T-helper 1 cell treated with Interleukin-12 subunit alpha and Interleukin-12 subunit beta and Interleukin-4 antibody, amounts not matched to agents 30 ng/mL and 1 ng/mL, for 36 hours (primary cell): ENCODE measurements around the gene SEMA3A. TPM values are rescaled to one million over a fixed set of nuclear protein-coding genes. Genes with fewer than 3 reads are reported as not detected.

Source experiments
- intact Hi-C: fragments of 100-400 bp; cut with micrococcal nuclease; formaldehyde crosslinking; loops from one replicate; pipeline ENCODE4 v1.15.1; 2024
- total RNA-seq: library from RNA; stranded (reverse); gene quantifications from 2 replicates; pipeline ENCODE4 v1.2.3, GENCODE V29; 2022

Gene SEMA3A
- total RNA-seq, 1 donor from 2014 or later: 0.17 TPM

- intact Hi-C loops: no loop called here
Measured at GRCh38 chr7:84112771-84113170, 81.8 kb downstream of the SEMA3A start.

GRCh38 chr7:84111842-84112241 lies 82.7 kb downstream of the SEMA3A start:
- intact Hi-C loops: no loop called here

GRCh38 chr7:84110400-84110799 lies 84.2 kb downstream of the SEMA3A start:
- intact Hi-C loops: no loop called here

- intact Hi-C loops: no loop called here
Measured at GRCh38 chr7:84108787-84109186, 85.8 kb downstream of the SEMA3A start.

- intact Hi-C loops: no loop called here
Measured at GRCh38 chr7:84108119-84108518, 86.5 kb downstream of the SEMA3A start.

GRCh38 chr7:84107259-84107658 lies 87.3 kb downstream of the SEMA3A start:
- intact Hi-C loops: no loop called here

- intact Hi-C loops: no loop called here
Measured at GRCh38 chr7:84106291-84106690, 88.3 kb downstream of the SEMA3A start.

GRCh38 chr7:84105586-84105985 lies 89.0 kb downstream of the SEMA3A start:
- intact Hi-C loops: no loop called here

GRCh38 chr7:84104826-84105225 lies 89.8 kb downstream of the SEMA3A start:
- intact Hi-C loops: no loop called here

GRCh38 chr7:84102213-84102612 lies 92.4 kb downstream of the SEMA3A start:
- intact Hi-C loops: no loop called here

GRCh38 chr7:84100866-84101265 lies 93.7 kb downstream of the SEMA3A start:
- intact Hi-C loops: no loop called here

GRCh38 chr7:84095971-84096370 lies 98.6 kb downstream of the SEMA3A start:
- intact Hi-C loops: no loop called here

- intact Hi-C loops: no loop called here
Measured at GRCh38 chr7:84092207-84092606, 102.4 kb downstream of the SEMA3A start.

GRCh38 chr7:84091318-84091717 lies 103.3 kb downstream of the SEMA3A start:
- intact Hi-C loops: no loop called here

GRCh38 chr7:84088802-84089201 lies 105.8 kb downstream of the SEMA3A start:
- intact Hi-C loops: loop anchor here (10.0 kb wide), 1 partner anchor 336 kb away; no protein-coding TSS in a partner anchor

GRCh38 chr7:84085998-84086397 lies 108.6 kb downstream of the SEMA3A start:
- intact Hi-C loops: loop anchor here (10.0 kb wide), 1 partner anchor 339 kb away; no protein-coding TSS in a partner anchor

GRCh38 chr7:84085147-84085546 lies 109.4 kb downstream of the SEMA3A start:
- intact Hi-C loops: loop anchor here (10.0 kb wide), 1 partner anchor 340 kb away; no protein-coding TSS in a partner anchor

GRCh38 chr7:84083846-84084245 lies 110.7 kb downstream of the SEMA3A start:
- intact Hi-C loops: loop anchor here (10.0 kb wide), 1 partner anchor 341 kb away; no protein-coding TSS in a partner anchor

GRCh38 chr7:84081973-84082522 lies 112.5 kb downstream of the SEMA3A start:
- intact Hi-C loops: loop anchor here (10.0 kb wide), 1 partner anchor 343 kb away; no protein-coding TSS in a partner anchor

GRCh38 chr7:84077336-84077735 lies 117.3 kb downstream of the SEMA3A start:
- intact Hi-C loops: no loop called here

- intact Hi-C loops: no loop called here
Measured at GRCh38 chr7:84076219-84076618, 118.4 kb downstream of the SEMA3A start.

- intact Hi-C loops: no loop called here
Measured at GRCh38 chr7:84073186-84073875, 121.3 kb downstream of the SEMA3A start.

GRCh38 chr7:84070770-84071169 lies 123.8 kb downstream of the SEMA3A start:
- intact Hi-C loops: no loop called here
